ENCODE data around the gene POLN.

- TF ChIP-seq EZH2 (IDR thresholded peaks at IDR 0.05; ENCODE audit: low read depth) (no peak), CTCF (conservative IDR thresholded peaks at IDR 0.05) (no peak)
Measured at GRCh38 chr4:2274320-2275043, 32.6 kb upstream of the POLN start.

Measured in PC-9 (cell line).